Activated naive CD8-positive, alpha-beta T cell (primary cell): ENCODE measurements around the gene NGFR.

Experiments
- H3K27ac Mint-ChIP-seq: one replicate; pipeline ENCODE4 v1.8.0; 2021; ENCODE audit warnings: mixed read lengths
- H3K27me3 Mint-ChIP-seq: one replicate; pipeline ENCODE4 v1.8.0; 2021; ENCODE audit warnings: mixed read lengths
- H3K36me3 Mint-ChIP-seq: one replicate; pipeline ENCODE4 v1.8.0; 2021; ENCODE audit warnings: mixed read lengths
- H3K4me1 Mint-ChIP-seq: one replicate; pipeline ENCODE4 v1.8.0; 2021; ENCODE audit warnings: low read depth, mixed read lengths
- H3K4me3 Mint-ChIP-seq: one replicate; pipeline ENCODE4 v1.8.0; 2021; ENCODE audit warnings: mild to moderate bottlenecking, mixed read lengths
- H3K9me3 Mint-ChIP-seq: one replicate; pipeline ENCODE4 v1.8.0; 2021; ENCODE audit warnings: low read depth, mixed read lengths

NGFR gene

GRCh38 chr17:49482144-49482817 lies 12.8 kb upstream of the NGFR start:
- no peak overlapping the region for H3K27ac Mint-ChIP-seq
- H3K36me3 Mint-ChIP-seq: no peaks in the 10 kb centered on the region
- peaks cover 5% of the 10 kb centered on the region for H3K4me1 Mint-ChIP-seq
- no peak overlapping the region for H3K4me3 Mint-ChIP-seq
- peaks cover 16% of the 10 kb centered on the region for H3K27me3 Mint-ChIP-seq
- no peaks in the 10 kb centered on the region for H3K9me3 Mint-ChIP-seq

- Mint-ChIP-seq H3K4me3 (no peak overlapping the region), H3K9me3 (no peaks in the 10 kb centered on the region), H3K27me3 (peaks cover 17% of the 10 kb centered on the region), H3K4me1 (peaks cover 5% of the 10 kb centered on the region), H3K27ac (no peak overlapping the region), H3K36me3 (no peaks in the 10 kb centered on the region)
Observed at GRCh38 chr17:49483599-49484509, 11.2 kb upstream of the NGFR start.

- Mint-ChIP-seq H3K9me3 (no peaks in the 10 kb centered on the region), H3K27ac (no peak overlapping the region), H3K4me3 (no peak overlapping the region), H3K4me1 (peaks cover 5% of the 10 kb centered on the region), H3K27me3 (peaks cover 19% of the 10 kb centered on the region), H3K36me3 (no peaks in the 10 kb centered on the region)
Observed at GRCh38 chr17:49484588-49484987, 10.5 kb upstream of the NGFR start.

GRCh38 chr17:49486012-49486641 lies 9.0 kb upstream of the NGFR start:
- Mint-ChIP-seq H3K4me3 (no peak overlapping the region), H3K27me3 (peaks cover 18% of the 10 kb centered on the region), H3K36me3 (no peaks in the 10 kb centered on the region), H3K4me1 (peaks cover 5% of the 10 kb centered on the region), H3K27ac (no peak overlapping the region), H3K9me3 (no peaks in the 10 kb centered on the region)

GRCh38 chr17:49487183-49487582 lies 7.9 kb upstream of the NGFR start:
- peaks cover 5% of the 10 kb centered on the region for H3K4me1 Mint-ChIP-seq
- peaks cover 18% of the 10 kb centered on the region for H3K27me3 Mint-ChIP-seq
- no peak overlapping the region for H3K4me3 Mint-ChIP-seq
- H3K27ac Mint-ChIP-seq: no peak overlapping the region
- H3K9me3 Mint-ChIP-seq: no peaks in the 10 kb centered on the region
- H3K36me3 Mint-ChIP-seq: no peaks in the 10 kb centered on the region

GRCh38 chr17:49488612-49489011 lies 6.5 kb upstream of the NGFR start:
- H3K36me3 Mint-ChIP-seq: no peaks in the 10 kb centered on the region
- no peaks in the 10 kb centered on the region for H3K9me3 Mint-ChIP-seq
- H3K4me1 Mint-ChIP-seq: peaks cover 5% of the 10 kb centered on the region
- H3K27me3 Mint-ChIP-seq: peaks cover 18% of the 10 kb centered on the region
- no peak overlapping the region for H3K4me3 Mint-ChIP-seq
- H3K27ac Mint-ChIP-seq: no peak overlapping the region

- Mint-ChIP-seq H3K27me3 (peaks cover 18% of the 10 kb centered on the region), H3K4me1 (peaks cover 5% of the 10 kb centered on the region), H3K27ac (no peak overlapping the region), H3K9me3 (no peaks in the 10 kb centered on the region), H3K36me3 (no peaks in the 10 kb centered on the region), H3K4me3 (no peak overlapping the region)
Observed at GRCh38 chr17:49489348-49489747, 5.7 kb upstream of the NGFR start.

GRCh38 chr17:49490276-49490675 lies 4.8 kb upstream of the NGFR start:
- peaks cover 7% of the 10 kb centered on the region for H3K4me1 Mint-ChIP-seq
- H3K4me3 Mint-ChIP-seq: no peak overlapping the region
- H3K9me3 Mint-ChIP-seq: no peaks in the 10 kb centered on the region
- H3K36me3 Mint-ChIP-seq: no peaks in the 10 kb centered on the region
- H3K27me3 Mint-ChIP-seq: peaks cover 18% of the 10 kb centered on the region
- H3K27ac Mint-ChIP-seq: no peak overlapping the region

GRCh38 chr17:49491192-49491769 lies 3.8 kb upstream of the NGFR start:
- H3K36me3 Mint-ChIP-seq: no peaks in the 10 kb centered on the region
- H3K4me3 Mint-ChIP-seq: no peak overlapping the region
- peaks cover 17% of the 10 kb centered on the region for H3K27me3 Mint-ChIP-seq
- no peaks in the 10 kb centered on the region for H3K9me3 Mint-ChIP-seq
- H3K4me1 Mint-ChIP-seq: peaks cover 7% of the 10 kb centered on the region
- H3K27ac Mint-ChIP-seq: no peak overlapping the region

- Mint-ChIP-seq H3K27ac (no peak overlapping the region), H3K9me3 (no peaks in the 10 kb centered on the region), H3K4me3 (peak overlapping the region; percentile 81), H3K4me1 (peaks cover 18% of the 10 kb centered on the region), H3K27me3 (peaks cover 16% of the 10 kb centered on the region), H3K36me3 (no peaks in the 10 kb centered on the region)
Observed at GRCh38 chr17:49494399-49494985, 601 bp upstream of the NGFR start.

- Mint-ChIP-seq H3K27ac (no peak overlapping the region), H3K9me3 (no peaks in the 10 kb centered on the region), H3K4me3 (peak overlapping the region; percentile 73), H3K27me3 (peaks cover 18% of the 10 kb centered on the region), H3K36me3 (no peaks in the 10 kb centered on the region), H3K4me1 (peaks cover 18% of the 10 kb centered on the region)
Observed at GRCh38 chr17:49495842-49496182, 719 bp downstream of the NGFR start.

- no peaks in the 10 kb centered on the region for H3K36me3 Mint-ChIP-seq
- H3K4me1 Mint-ChIP-seq: peaks cover 18% of the 10 kb centered on the region
- H3K4me3 Mint-ChIP-seq: peak overlapping the region; percentile 73
- H3K9me3 Mint-ChIP-seq: no peaks in the 10 kb centered on the region
- H3K27ac Mint-ChIP-seq: no peak overlapping the region
- H3K27me3 Mint-ChIP-seq: peaks cover 19% of the 10 kb centered on the region
Observed at GRCh38 chr17:49496183-49496866, 1.2 kb downstream of the NGFR start.

GRCh38 chr17:49496867-49497147 lies 1.7 kb downstream of the NGFR start:
- Mint-ChIP-seq H3K36me3 (no peaks in the 10 kb centered on the region), H3K4me3 (peak overlapping the region; percentile 73), H3K27me3 (peaks cover 21% of the 10 kb centered on the region), H3K4me1 (peaks cover 18% of the 10 kb centered on the region), H3K9me3 (no peaks in the 10 kb centered on the region), H3K27ac (no peak overlapping the region)

GRCh38 chr17:49497148-49498028 lies 2.3 kb downstream of the NGFR start:
- Mint-ChIP-seq H3K36me3 (no peaks in the 10 kb centered on the region), H3K4me3 (peak overlapping the region; percentile 73), H3K27me3 (peaks cover 24% of the 10 kb centered on the region), H3K9me3 (no peaks in the 10 kb centered on the region), H3K4me1 (peaks cover 18% of the 10 kb centered on the region), H3K27ac (no peak overlapping the region)
